ENCODE measurements around the gene AP3B1.

DNA sequence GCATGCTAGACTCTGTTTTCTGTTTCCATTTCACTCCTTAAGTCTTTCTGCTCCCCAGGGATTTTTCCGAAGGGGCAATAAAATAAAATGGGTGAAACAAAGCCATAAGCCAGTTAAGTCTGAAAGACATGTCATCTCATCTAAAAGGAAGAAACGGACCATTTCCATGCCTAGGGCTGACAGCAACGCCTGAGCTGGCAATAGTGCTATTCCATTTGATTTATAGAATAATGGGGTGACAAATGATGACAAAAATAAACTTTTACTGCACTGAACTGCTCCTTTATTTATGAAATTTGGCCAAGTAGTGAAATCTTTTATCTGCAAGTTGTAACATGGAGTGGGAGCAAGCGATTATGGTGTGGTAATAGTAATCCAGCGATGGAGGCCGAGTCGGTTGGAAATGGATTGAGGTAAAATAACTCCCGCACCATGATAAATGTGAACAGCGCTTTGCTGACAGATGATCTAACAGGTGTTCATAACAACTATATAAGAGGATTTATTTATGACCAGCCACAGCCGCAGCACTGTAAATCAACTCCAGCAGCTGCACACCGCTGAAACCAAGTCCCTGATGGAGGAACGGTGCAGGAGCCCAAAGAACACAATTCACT, 298.6 kb downstream of the AP3B1 start:
- no peak for TF ChIP-seq EZH2 (IDR thresholded peaks at IDR 0.05; ENCODE audit: borderline replicate concordance)
- TF ChIP-seq, protein P1, sequence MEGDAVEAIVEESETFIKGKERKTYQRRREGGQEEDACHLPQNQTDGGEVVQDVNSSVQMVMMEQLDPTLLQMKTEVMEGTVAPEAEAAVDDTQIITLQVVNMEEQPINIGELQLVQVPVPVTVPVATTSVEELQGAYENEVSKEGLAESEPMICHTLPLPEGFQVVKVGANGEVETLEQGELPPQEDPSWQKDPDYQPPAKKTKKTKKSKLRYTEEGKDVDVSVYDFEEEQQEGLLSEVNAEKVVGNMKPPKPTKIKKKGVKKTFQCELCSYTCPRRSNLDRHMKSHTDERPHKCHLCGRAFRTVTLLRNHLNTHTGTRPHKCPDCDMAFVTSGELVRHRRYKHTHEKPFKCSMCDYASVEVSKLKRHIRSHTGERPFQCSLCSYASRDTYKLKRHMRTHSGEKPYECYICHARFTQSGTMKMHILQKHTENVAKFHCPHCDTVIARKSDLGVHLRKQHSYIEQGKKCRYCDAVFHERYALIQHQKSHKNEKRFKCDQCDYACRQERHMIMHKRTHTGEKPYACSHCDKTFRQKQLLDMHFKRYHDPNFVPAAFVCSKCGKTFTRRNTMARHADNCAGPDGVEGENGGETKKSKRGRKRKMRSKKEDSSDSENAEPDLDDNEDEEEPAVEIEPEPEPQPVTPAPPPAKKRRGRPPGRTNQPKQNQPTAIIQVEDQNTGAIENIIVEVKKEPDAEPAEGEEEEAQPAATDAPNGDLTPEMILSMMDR (IDR thresholded peaks at IDR 0.05; ENCODE audit: poor library complexity) = no peak
- no peak for TF ChIP-seq EZH2phosphoT487 (IDR thresholded peaks at IDR 0.05; ENCODE audit: low read depth, severe bottlenecking, unreplicated experiment)
